Activated naive CD8-positive, alpha-beta T cell treated with anti-CD3 and anti-CD28 coated beads for 36 hours (primary cell): ENCODE measurements around the gene GLI1. TPM values are rescaled to one million over a fixed set of nuclear protein-coding genes. Genes with fewer than 3 reads are reported as not detected.
"Not testable (repeated sequence)": the region's sequence is repeated elsewhere in the genome, so short reads cannot be mapped to it uniquely, and the experiment has no call there.

Source experiments
- DNase-seq: peaks from one replicate; pipeline ENCODE4 v3.0.0; 2021
- H3K27ac Mint-ChIP-seq: one replicate; pipeline ENCODE4 v1.8.0; 2022; ENCODE audit warnings: mild to moderate bottlenecking, moderate library complexity, mixed read lengths
- H3K27me3 Mint-ChIP-seq: one replicate; pipeline ENCODE4 v1.8.0; 2022; ENCODE audit warnings: mild to moderate bottlenecking, mixed read lengths
- H3K36me3 Mint-ChIP-seq: one replicate; pipeline ENCODE4 v1.8.0; 2021; ENCODE audit warnings: mild to moderate bottlenecking, mixed read lengths
- H3K4me1 Mint-ChIP-seq: one replicate; pipeline ENCODE4 v1.8.0; 2021; ENCODE audit warnings: mixed read lengths
- H3K4me3 Mint-ChIP-seq: one replicate; pipeline ENCODE4 v1.8.0; 2022; ENCODE audit warnings: mild to moderate bottlenecking, moderate library complexity, mixed read lengths
- H3K9me3 Mint-ChIP-seq: one replicate; pipeline ENCODE4 v1.8.0; 2022; ENCODE audit warnings: mixed read lengths
- total RNA-seq, 2 experiments: library from RNA; stranded (reverse); gene quantifications; one replicate each; pipeline ENCODE4 v1.2.3, GENCODE V29; 2021

GLI1 gene
- total RNA-seq, 2 experiments from 2014 or later: 0.56 to 0.62 TPM

- H3K9me3 Mint-ChIP-seq, DNase-seq, H3K4me3 Mint-ChIP-seq, H3K27ac Mint-ChIP-seq, H3K27me3 Mint-ChIP-seq: not testable (repeated sequence)
- peaks cover 11% of the 10 kb centered on the region for H3K4me1 Mint-ChIP-seq
- peaks cover 32% of the 10 kb centered on the region for H3K36me3 Mint-ChIP-seq
Measured at GRCh38 chr12:57507796-57508195, 48.2 kb downstream of the GLI1 start.

GRCh38 chr12:57511161-57511560 lies 51.6 kb downstream of the GLI1 start:
- Mint-ChIP-seq H3K36me3 (peaks cover 32% of the 10 kb centered on the region), H3K4me3 (no peak overlapping the region), H3K4me1 (peaks cover 19% of the 10 kb centered on the region), H3K9me3 (no peaks in the 10 kb centered on the region), H3K27me3 (no peaks in the 10 kb centered on the region), H3K27ac (no peak overlapping the region)
- DNase-seq: no peak

DNA sequence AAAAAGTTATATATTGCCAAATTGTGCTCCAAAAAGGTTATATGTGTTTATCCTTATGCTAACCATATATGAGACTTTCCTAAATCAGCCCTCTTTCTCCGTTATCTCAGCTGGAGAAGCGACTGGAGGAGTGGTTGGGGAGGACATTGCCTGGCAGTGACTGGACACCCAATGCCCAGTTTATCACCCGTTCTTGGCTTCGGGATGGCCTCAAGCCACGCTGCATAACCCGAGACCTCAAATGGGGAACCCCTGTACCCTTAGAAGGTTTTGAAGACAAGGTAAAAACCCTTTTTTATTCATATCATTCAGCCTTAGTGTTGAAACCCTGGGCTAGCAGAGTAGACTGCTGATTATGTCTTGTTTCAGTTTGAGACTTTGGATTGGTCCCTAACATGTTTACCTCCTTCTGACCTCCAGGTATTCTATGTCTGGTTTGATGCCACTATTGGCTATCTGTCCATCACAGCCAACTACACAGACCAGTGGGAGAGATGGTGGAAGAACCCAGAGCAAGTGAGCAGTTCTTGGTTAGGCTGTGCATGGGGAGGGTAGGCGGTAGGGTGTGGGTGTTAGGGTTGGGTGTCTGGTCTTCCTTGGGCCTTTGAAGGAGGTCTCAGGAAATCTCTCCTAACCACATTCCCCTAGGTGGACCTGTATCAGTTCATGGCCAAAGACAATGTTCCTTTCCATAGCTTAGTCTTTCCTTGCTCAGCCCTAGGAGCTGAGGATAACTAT lies 52.2 kb downstream of the GLI1 start:
- Mint-ChIP-seq H3K9me3 (no peaks in the 10 kb centered on the region), H3K36me3 (peaks cover 30% of the 10 kb centered on the region), H3K4me1 (peaks cover 23% of the 10 kb centered on the region), H3K27me3 (no peaks in the 10 kb centered on the region), H3K27ac (peak overlapping the region; percentile 81), H3K4me3 (no peak overlapping the region)
- DNase-seq: no peak

GRCh38 chr12:57512665-57513064 lies 53.1 kb downstream of the GLI1 start:
- H3K27ac Mint-ChIP-seq: peak overlapping the region; percentile 19
- DNase-seq: no peak
- no peaks in the 10 kb centered on the region for H3K9me3 Mint-ChIP-seq
- no peak overlapping the region for H3K4me3 Mint-ChIP-seq
- H3K36me3 Mint-ChIP-seq: peaks cover 35% of the 10 kb centered on the region
- no peaks in the 10 kb centered on the region for H3K27me3 Mint-ChIP-seq
- H3K4me1 Mint-ChIP-seq: peaks cover 27% of the 10 kb centered on the region

- Mint-ChIP-seq H3K4me3 (no peak overlapping the region), H3K9me3 (no peaks in the 10 kb centered on the region), H3K27ac (peak overlapping the region; percentile 57), H3K27me3 (no peaks in the 10 kb centered on the region), H3K36me3 (peaks cover 41% of the 10 kb centered on the region), H3K4me1 (peaks cover 33% of the 10 kb centered on the region)
- DNase-seq: no peak
Measured at GRCh38 chr12:57513266-57513665, 53.7 kb downstream of the GLI1 start.

DNA sequence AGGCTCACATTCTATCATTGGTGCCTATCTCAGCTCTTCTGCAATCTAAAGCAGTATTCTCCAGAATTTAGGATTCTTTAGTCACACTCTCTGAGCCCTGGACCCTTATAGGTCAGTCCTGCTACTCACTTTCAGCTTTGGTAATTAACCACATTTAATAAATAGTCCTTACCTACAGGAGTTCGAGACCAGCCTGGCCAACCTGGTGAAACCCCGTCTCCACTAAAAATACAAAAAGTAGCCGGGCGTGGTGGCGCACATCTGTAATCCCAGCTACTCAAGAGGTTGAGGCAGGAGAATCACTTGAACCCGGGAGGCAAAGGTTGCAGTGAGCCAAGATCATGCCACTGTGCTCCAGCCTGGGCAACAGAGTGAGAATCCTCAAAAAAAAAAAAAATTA lies 54.1 kb downstream of the GLI1 start:
- Mint-ChIP-seq H3K36me3 (peaks cover 45% of the 10 kb centered on the region), H3K4me1 (peaks cover 37% of the 10 kb centered on the region)

DNA sequence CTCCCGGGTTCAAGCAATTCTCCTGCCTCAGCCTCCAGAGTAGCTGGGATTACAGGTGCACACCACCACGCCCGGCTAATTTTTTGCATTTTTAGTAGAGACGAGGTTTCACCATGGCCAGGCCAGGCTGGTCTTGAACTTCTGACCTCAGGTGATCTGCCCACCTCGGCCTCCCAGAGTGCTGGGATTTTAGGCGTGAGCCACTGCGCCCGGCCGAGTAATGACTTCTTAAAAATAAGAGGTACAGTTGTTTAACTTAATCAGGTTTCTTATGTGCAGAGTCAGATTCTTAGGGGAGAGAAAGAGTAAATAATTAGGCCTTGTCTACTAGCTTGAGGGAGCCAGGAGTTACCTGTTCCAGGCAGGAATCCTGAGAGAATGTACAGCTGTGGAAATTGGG lies 54.7 kb downstream of the GLI1 start:
- H3K9me3 Mint-ChIP-seq, DNase-seq, H3K27ac Mint-ChIP-seq, H3K4me3 Mint-ChIP-seq, H3K27me3 Mint-ChIP-seq: not testable (repeated sequence)
- peaks cover 42% of the 10 kb centered on the region for H3K4me1 Mint-ChIP-seq
- peaks cover 51% of the 10 kb centered on the region for H3K36me3 Mint-ChIP-seq

More for the DNA sequence above, 54.1 kb downstream of the GLI1 start:
- not testable (repeated sequence) for H3K4me3 Mint-ChIP-seq, DNase-seq, H3K27me3 Mint-ChIP-seq, H3K9me3 Mint-ChIP-seq, H3K27ac Mint-ChIP-seq

DNA sequence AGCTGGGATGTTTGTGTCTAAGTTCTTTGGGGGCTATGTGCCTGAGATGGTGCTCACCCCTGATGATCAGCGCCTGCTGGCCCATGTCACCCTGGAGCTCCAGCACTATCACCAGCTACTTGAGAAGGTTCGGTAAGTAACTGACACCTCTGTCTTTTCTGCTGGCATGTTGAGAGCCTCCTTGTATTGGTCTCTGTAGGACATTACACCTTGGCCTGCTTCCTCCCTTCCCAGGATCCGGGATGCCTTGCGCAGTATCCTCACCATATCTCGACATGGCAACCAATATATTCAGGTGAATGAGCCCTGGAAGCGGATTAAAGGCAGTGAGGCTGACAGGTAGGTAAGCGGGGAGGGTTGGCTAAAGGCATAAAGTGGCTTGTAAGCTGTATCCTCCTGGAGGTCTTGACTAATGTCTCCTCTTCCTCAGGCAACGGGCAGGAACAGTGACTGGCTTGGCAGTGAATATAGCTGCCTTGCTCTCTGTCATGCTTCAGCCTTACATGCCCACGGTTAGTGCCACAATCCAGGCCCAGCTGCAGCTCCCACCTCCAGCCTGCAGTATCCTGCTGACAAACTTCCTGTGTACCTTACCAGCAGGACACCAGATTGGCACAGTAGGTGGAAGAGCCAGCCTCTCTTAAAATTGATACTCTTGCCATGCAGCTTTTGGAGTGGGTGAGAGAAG lies 55.3 kb downstream of the GLI1 start:
- H3K4me3 Mint-ChIP-seq: no peak overlapping the region

DNA sequence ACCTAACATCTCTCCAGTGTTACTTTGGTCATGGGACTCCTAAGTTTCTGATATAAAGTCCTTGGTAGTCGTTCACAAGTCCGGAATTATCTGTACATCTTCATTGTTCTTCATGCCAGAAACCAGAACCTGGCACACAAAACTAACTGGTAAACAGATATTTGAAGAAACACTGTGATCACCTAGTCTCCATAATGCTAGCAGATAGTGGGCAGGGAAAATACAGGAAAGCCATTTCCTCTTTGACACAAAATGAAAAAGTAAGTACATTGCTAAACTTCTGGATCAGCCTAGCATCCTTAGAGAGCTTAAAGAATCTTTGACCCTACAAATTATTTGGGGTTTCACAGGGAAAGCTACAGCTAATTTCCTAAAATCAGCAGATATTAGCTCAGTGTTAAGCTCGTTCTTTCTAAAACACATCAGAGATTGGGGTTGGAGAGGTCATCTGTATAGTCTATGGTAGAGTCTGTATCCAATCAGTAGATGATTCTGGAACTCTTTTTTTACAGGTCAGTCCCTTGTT lies 55.9 kb downstream of the GLI1 start:
- no peak for DNase-seq
- H3K27me3 Mint-ChIP-seq: no peaks in the 10 kb centered on the region
- H3K36me3 Mint-ChIP-seq: peaks cover 60% of the 10 kb centered on the region
- no peaks in the 10 kb centered on the region for H3K9me3 Mint-ChIP-seq
- peak overlapping the region; percentile 56 for H3K27ac Mint-ChIP-seq
- H3K4me3 Mint-ChIP-seq: no peak overlapping the region
- peaks cover 42% of the 10 kb centered on the region for H3K4me1 Mint-ChIP-seq

More for the DNA sequence above, 55.3 kb downstream of the GLI1 start:
- Mint-ChIP-seq H3K27ac (no peak overlapping the region), H3K36me3 (peaks cover 55% of the 10 kb centered on the region), H3K9me3 (no peaks in the 10 kb centered on the region), H3K4me1 (peaks cover 42% of the 10 kb centered on the region), H3K27me3 (no peaks in the 10 kb centered on the region)
- DNase-seq: no peak

DNA sequence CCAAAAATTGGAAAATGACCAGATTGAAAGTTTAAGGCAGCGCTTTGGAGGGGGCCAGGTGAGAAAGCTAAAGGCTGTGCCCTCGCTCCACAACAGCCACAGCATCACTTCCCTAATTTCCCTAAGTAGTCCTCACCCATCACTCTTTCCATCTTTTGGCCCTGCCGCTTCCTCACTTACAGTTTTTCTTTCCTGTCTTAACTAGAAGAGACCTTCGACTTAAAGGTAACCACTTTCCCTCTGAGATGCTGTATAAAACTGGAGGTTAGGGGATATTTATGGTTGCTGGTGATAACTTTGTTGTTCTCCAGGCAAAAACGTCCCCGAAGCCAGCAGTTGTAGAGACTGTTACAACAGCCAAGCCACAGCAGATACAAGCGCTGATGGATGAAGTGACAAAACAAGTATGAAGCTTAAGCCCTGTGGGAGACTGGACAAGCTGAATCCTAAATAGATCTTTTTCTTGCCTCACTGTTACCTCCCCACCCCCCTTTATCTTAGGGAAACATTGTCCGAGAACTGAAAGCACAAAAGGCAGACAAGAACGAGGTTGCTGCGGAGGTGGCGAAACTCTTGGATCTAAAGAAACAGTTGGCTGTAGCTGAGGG lies 56.5 kb downstream of the GLI1 start:
- H3K4me1 Mint-ChIP-seq: peaks cover 45% of the 10 kb centered on the region
- no peak overlapping the region for H3K4me3 Mint-ChIP-seq
- H3K9me3 Mint-ChIP-seq: no peaks in the 10 kb centered on the region
- no peaks in the 10 kb centered on the region for H3K27me3 Mint-ChIP-seq
- DNase-seq: no peak
- peaks cover 60% of the 10 kb centered on the region for H3K36me3 Mint-ChIP-seq
- peak overlapping the region; percentile 56 for H3K27ac Mint-ChIP-seq

GRCh38 chr12:57516617-57517153 lies 57.1 kb downstream of the GLI1 start:
- no peaks in the 10 kb centered on the region for H3K27me3 Mint-ChIP-seq
- H3K9me3 Mint-ChIP-seq: no peaks in the 10 kb centered on the region
- peak overlapping the region; percentile 73 for H3K27ac Mint-ChIP-seq
- H3K4me1 Mint-ChIP-seq: peaks cover 51% of the 10 kb centered on the region
- no peak for DNase-seq
- no peak overlapping the region for H3K4me3 Mint-ChIP-seq
- H3K36me3 Mint-ChIP-seq: peaks cover 58% of the 10 kb centered on the region

GRCh38 chr12:57517187-57517586 lies 57.6 kb downstream of the GLI1 start:
- Mint-ChIP-seq H3K36me3 (peaks cover 58% of the 10 kb centered on the region), H3K27ac (peak overlapping the region; percentile 73), H3K4me3 (peak overlapping the region; percentile 50), H3K9me3 (no peaks in the 10 kb centered on the region), H3K4me1 (peaks cover 52% of the 10 kb centered on the region), H3K27me3 (peaks cover 2% of the 10 kb centered on the region)
- DNase-seq: no peak

GRCh38 chr12:57517718-57518117 lies 58.1 kb downstream of the GLI1 start:
- DNase-seq, H3K27me3 Mint-ChIP-seq, H3K9me3 Mint-ChIP-seq: not testable (repeated sequence)
- H3K27ac Mint-ChIP-seq: peak overlapping the region; percentile 99
- H3K4me3 Mint-ChIP-seq: peak overlapping the region; percentile 98
- H3K36me3 Mint-ChIP-seq: peaks cover 54% of the 10 kb centered on the region
- peaks cover 53% of the 10 kb centered on the region for H3K4me1 Mint-ChIP-seq

GRCh38 chr12:57518176-57518919 lies 58.8 kb downstream of the GLI1 start:
- H3K27ac Mint-ChIP-seq: peak overlapping the region; percentile 99
- H3K4me3 Mint-ChIP-seq: peak overlapping the region; percentile 98
- peaks cover 4% of the 10 kb centered on the region for H3K27me3 Mint-ChIP-seq
- H3K9me3 Mint-ChIP-seq: no peaks in the 10 kb centered on the region
- H3K36me3 Mint-ChIP-seq: peaks cover 48% of the 10 kb centered on the region
- no peak for DNase-seq
- peaks cover 53% of the 10 kb centered on the region for H3K4me1 Mint-ChIP-seq
